ENCODE data around the gene TBC1D4.
"Not testable (repeated sequence)": the region's sequence is repeated elsewhere in the genome, so short reads cannot be mapped to it uniquely, and the experiment has no call there.

TBC1D4 gene

GRCh38 chr13:75445717-75446499 lies 36.1 kb downstream of the TBC1D4 start:
- no peak for DNase-seq

- no peak for DNase-seq
Observed at GRCh38 chr13:75444016-75444415, 38.0 kb downstream of the TBC1D4 start.

- DNase-seq = no peak
Observed at GRCh38 chr13:75443356-75443958, 38.5 kb downstream of the TBC1D4 start.

- no peak for DNase-seq
Observed at GRCh38 chr13:75442736-75443234, 39.2 kb downstream of the TBC1D4 start.

GRCh38 chr13:75440100-75440499 lies 41.9 kb downstream of the TBC1D4 start:
- no peak for DNase-seq

GRCh38 chr13:75437582-75438318 lies 44.2 kb downstream of the TBC1D4 start:
- no peak for DNase-seq

- not testable (repeated sequence) for DNase-seq
Observed at GRCh38 chr13:75434126-75434525, 47.8 kb downstream of the TBC1D4 start.

- DNase-seq = no peak
Observed at GRCh38 chr13:75432811-75433244, 49.1 kb downstream of the TBC1D4 start.

- no peak for DNase-seq
Observed at GRCh38 chr13:75432045-75432444, 49.9 kb downstream of the TBC1D4 start.

- no peak for DNase-seq
Observed at GRCh38 chr13:75430436-75431209, 51.3 kb downstream of the TBC1D4 start.

GRCh38 chr13:75426421-75426820 lies 55.5 kb downstream of the TBC1D4 start:
- DNase-seq = no peak

- no peak for DNase-seq
Observed at GRCh38 chr13:75425216-75426009, 56.6 kb downstream of the TBC1D4 start.

- no peak for DNase-seq
Observed at GRCh38 chr13:75423946-75424345, 58.0 kb downstream of the TBC1D4 start.

- no peak for DNase-seq
Observed at GRCh38 chr13:75422028-75422427, 59.9 kb downstream of the TBC1D4 start.

GRCh38 chr13:75421133-75421532 lies 60.8 kb downstream of the TBC1D4 start:
- DNase-seq = no peak

- DNase-seq = no peak
Observed at GRCh38 chr13:75419656-75420055, 62.3 kb downstream of the TBC1D4 start.

GRCh38 chr13:75418997-75419396 lies 63.0 kb downstream of the TBC1D4 start:
- DNase-seq = no peak

- DNase-seq = no peak
Observed at GRCh38 chr13:75418186-75418843, 63.7 kb downstream of the TBC1D4 start.

- no peak for DNase-seq
Observed at GRCh38 chr13:75417656-75418055, 64.3 kb downstream of the TBC1D4 start.

GRCh38 chr13:75417012-75417384 lies 65.0 kb downstream of the TBC1D4 start:
- DNase-seq = no peak

- DNase-seq = no peak
Observed at GRCh38 chr13:75416327-75417011, 65.5 kb downstream of the TBC1D4 start.

Measured in SW 1271 (cell line).